ENCODE data around the gene IGFBP6.

Gene IGFBP6

DNA sequence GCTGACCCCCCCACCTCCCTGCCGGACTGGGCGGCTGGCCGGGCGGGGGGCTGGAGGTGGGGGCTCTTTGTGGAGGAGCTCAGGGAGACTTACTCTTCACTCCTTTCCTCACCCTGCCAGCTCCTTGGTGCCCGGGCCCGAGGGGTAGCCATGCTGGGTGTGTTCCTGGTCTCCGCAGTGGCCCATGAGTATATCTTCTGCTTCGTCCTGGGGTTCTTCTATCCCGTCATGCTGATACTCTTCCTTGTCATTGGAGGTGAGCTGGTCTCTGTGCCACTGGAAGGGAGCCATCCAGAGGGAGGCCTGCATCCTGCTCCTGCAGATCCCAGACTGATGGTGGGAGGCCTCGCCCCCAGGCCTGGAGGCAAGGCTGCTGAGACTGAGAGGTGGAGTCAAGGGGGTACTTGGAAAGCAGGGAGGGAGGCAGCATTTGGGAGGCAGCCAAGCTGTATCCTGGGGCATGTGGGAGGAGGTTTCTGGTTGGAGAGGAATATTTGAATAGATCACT, 25.5 kb downstream of the IGFBP6 start:
- DNase-seq: no peak

DNA sequence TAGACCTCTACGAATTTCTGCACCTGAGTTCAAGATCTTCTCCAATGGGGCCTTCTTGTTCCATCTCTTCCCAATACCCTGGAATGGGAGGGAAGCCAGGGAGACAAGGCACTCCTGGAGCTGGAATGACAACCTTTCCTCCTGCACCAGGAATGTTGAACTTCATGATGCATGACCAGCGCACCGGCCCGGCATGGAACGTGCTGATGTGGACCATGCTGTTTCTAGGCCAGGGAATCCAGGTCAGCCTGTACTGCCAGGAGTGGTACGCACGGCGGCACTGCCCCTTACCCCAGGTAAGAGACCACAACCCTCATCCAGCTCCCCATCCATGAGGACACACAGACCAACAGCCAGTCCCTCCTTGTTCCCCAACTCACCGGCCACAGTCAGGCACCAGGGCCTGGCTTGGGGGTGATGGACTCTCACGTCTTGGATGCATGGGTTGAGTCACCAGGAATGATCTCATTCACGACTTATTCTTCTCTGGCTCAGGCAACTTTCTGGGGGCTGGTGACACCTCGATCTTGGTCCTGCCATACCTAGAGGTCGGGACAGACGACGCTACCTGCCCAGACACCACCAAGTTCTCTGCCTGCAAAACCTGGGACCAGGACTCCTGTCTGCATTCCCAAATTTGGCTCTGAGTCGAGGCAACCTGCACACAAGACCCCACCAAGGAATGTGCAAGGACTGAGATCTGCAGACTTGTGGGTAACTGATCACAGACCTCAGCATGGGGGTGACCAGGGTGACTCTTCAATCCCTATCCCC, 26.3 kb downstream of the IGFBP6 start:
- no peak for DNase-seq

DNA sequence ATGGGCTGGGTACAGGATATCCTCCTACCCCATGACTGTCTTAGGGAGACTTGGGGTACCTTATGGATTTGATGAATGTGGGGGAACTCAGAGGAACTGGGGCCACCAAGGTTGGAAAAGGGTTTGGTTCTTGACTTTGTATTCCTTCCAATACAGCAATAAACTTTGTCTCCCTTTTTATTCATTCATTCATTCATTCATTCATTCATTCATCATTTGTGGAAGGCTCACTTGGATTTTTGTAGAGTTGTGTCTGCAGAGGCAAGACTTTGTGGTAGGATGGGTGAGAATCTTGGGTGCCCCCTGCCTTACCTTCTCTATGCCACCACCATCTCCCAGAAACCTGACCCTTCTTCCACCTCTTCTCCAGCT, 26.9 kb downstream of the IGFBP6 start:
- DNase-seq: no peak

DNA sequence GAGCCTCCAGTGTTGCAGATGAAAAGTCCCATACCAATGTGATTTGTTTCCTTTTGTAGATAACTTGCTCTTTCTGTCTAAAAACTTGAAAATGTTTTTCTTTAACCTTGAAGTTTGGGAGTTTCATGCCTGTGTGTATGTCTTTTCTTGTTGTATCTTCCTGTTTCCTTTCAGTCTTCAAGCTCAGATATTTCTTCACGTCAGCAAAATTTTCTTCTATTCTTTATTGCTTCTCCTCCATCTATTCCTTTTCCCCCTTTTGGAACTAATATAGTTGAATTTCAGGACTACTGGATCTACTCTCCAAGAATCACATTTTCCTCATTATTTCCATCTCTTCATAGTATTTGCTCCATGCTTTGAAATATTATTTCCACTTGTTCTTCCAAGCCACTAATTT, 29.7 kb downstream of the IGFBP6 start:
- no peak for DNase-seq

DNA sequence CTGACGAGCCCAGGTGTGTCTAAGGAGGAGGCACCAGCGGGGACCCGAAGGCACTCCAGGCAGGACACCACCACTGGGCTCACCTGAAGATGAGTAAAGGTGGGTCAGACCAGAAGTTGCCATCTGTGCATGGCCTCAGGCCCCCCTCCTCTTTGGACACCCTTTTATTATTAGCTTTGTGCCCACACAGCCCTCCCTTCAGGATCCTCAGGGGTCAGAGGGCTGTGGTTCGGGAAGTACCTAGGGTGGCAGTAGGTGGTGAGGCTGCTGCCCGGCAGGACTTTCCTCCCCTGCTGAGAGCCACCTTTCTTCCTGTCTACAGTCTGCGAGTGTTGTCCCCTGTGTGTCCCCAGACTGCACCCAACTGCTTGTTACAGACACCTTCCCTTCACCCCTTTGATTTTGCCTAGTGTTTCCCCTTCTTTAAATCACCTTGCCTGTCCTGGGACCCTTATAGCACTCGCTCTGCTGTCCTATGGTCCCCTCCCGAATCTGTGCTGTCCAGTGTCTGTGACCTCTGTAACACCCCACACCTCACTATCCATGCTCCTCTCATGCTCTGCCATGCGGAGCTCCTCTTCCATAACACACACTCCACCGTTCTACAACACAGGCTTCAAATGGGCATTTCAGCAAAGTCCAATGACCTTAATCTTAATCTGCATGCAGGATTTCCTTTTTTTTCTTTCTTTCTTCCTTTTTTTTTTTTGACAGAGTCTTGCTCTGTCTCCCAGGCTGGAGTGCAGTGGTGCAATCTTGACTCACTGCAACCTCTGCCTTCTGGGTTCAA, 31.5 kb downstream of the IGFBP6 start:
- no peak for DNase-seq

DNA sequence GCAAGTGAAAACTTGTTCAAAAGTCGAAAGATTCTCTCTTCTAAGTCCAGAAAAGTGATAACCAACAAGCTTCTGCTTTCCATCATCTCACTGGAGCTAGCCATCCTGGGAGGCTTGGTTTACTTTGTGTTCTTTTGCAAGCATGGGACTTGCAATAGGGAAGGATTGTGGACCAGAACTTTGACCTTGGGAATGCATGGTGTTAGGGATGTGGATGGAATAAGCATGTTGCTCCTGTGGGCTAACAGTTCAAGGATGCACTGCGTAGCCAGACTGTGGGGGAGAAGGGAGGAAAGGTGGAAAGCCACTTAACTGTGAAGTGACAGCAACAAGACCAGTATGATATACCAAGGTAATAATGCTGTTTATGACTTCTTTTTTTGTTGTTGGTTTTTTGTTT, 34.4 kb downstream of the IGFBP6 start:
- DNase-seq: no peak

DNA sequence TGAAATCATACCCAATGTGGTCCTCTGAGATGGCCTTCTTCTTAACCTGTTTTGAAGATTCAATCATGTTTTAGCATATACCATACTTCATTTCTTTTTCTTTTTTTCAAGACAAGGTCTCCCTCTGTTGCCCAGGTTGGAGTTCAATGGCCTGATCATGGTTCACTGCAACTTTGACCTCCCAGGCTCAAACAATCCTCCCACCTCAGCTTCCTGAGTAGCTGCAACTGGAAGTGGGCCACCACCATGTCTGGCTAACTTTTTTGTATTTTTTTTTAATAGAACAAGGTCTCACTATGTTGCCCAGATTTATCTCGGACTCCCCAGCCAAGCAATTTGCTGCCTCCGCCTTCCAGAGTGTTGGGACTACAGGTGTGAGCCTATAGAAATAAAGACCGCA, 36.3 kb downstream of the IGFBP6 start:
- no peak for DNase-seq

DNA sequence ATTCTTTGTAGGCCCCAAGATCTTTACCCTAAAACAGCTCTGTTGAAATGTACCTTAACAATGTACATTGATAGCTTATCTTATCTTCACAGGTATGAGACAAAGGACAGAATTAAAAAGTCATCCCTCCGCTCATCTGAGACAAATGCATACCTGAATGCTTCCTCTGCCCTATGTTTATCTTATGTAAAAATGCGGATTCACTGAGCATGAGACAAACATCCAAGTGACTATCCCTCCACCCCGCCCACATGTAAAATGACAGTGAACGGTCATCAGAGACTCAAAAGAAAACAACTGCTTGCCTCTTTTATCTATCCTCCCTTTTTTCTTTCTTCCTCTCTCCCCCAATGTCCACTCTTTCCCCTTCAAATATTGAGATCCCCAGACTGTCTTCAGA, 45.9 kb downstream of the IGFBP6 start:
- no peak for DNase-seq

DNA sequence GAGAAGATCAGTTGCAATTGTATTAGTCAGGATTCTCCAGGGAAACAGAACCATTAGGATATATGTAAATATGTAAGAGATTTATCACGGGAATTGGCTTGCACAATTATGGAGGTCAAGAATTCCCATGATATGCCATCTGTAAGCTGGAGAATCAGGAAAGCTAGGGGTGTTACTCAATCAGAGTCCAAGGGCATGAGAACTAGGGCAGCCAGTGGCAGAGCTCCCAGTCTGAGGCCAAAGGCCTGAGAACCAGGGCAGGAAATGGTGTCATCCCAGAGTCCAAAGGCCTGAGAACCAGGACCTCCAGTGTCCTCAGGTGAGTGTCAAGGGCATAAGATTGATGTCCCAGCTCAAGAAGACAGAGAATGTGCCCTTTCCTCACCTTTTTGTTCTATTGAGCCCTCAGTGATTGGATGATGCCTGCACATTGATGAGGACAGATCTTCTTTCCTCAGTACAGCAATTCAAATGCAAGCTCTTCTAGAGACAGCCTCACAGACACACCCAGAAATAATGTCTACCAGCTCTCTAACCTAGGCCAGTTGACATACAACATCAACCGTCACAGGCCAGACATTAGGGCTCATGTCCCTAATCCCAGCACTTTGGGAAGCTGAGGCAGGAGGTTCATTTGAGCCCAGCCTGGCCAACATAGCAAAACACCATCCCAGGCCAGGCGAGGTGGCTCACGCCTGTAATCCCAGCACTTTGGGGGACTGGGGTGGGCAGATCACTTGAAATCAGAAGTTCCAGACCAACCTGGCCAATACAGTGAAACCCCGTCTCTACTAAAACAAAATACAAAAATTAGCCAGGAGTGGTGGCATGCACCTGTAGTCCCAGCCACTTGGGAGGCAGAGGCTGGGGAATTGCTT, 48.2 kb downstream of the IGFBP6 start:
- DNase-seq: no peak

DNA sequence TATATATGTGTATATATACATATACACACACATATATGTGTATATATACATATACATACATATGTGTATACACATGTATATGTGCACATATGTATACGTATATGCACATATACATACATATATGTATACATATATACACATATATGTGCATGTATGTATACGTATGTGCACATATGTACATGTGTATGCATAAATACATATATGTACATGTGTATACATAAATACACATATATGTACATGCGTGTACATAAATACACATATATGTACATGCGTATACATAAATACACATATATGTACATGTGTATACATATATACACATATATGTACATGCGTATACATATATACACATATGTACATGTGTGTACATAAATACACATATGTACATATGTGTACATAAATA, 49.7 kb downstream of the IGFBP6 start:
- no peak for DNase-seq

DNA sequence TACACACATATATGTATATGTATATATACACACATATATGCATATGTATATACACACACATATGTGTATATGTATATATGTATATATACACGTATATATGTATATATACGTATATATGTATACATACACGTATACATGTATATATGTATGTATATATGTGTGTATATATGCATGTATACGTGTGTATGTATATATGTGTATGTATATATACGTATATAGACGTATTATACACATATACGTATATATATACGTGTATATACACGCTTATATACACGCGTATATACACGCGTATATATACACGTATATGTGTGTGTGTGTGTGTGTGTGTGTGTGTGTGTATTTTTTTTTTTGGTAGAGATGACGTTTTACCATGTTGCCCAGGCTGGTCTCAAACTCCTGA, 50.2 kb downstream of the IGFBP6 start:
- DNase-seq: no peak

DNA sequence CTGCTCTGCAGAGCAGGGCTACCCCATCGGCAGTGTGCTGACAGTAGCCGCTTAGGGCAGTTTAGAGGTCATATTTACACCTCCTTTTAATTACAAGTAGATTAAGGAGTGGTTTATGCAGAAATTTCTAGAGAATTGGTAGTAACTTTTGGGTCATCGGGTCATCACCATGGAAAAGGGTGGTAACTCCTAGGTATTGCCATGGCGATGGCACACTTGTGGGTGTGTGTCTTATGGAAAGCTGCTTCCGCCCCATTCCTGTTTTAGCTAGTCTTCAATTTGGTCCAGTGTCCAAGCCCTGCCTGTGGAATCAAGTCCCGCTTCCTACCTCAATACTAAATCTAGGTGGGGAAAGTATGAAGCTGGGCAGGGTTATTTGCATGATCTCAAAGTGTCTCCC, 53.6 kb downstream of the IGFBP6 start:
- no peak for DNase-seq
